Measurements from ENCODE around the gene EN2.

The EN2 gene

GRCh38 chr7:155422151-155422550 lies 35.8 kb upstream of the EN2 start:
- H3K4me3 ChIP-seq (ENCODE audit: low read length) = no peak overlapping the region
- TF ChIP-seq CTCF (IDR thresholded peaks at IDR 0.05; ENCODE audit: low read depth, low read length) = no peak
- no peak for TF ChIP-seq EZH2phosphoT487 (IDR thresholded peaks at IDR 0.05; ENCODE audit: low read depth)

GRCh38 chr7:155422599-155423336 lies 35.2 kb upstream of the EN2 start:
- no peaks in the 10 kb centered on the region for H3K9me3 ChIP-seq (ENCODE audit: insufficient read depth, low read length)
- TF ChIP-seq EZH2phosphoT487 (IDR thresholded peaks at IDR 0.05; ENCODE audit: low read depth) = no peak
- no peak for TF ChIP-seq CTCF (IDR thresholded peaks at IDR 0.05; ENCODE audit: low read depth, low read length)
- H3K4me3 ChIP-seq (ENCODE audit: low read length) = no peak overlapping the region
- H4K20me1 ChIP-seq (ENCODE audit: insufficient read depth, low read length) = no peaks in the 10 kb centered on the region
- H3K27me3 ChIP-seq (ENCODE audit: low read depth, low read length) = peaks cover 11% of the 10 kb centered on the region
- H3K27ac ChIP-seq (ENCODE audit: low read length) = no peak overlapping the region
- H3K4me2 ChIP-seq (ENCODE audit: low read length) = no peak overlapping the region
- H3K9ac ChIP-seq (ENCODE audit: low read length) = no peak overlapping the region
- H2AFZ ChIP-seq (ENCODE audit: low read depth, low read length) = no peak overlapping the region
- no peaks in the 10 kb centered on the region for H3K4me1 ChIP-seq (ENCODE audit: low read length)
- H3K79me2 ChIP-seq (ENCODE audit: low read length) = no peaks in the 10 kb centered on the region
- H3K36me3 ChIP-seq (replicated peaks; ENCODE audit: low read depth, low read length) = no peaks in the 10 kb centered on the region

More at GRCh38 chr7:155422151-155422550, 35.8 kb upstream of the EN2 start:
- H3K36me3 ChIP-seq (replicated peaks; ENCODE audit: low read depth, low read length) = no peaks in the 10 kb centered on the region
- no peak overlapping the region for H3K27ac ChIP-seq (ENCODE audit: low read length)
- H3K27me3 ChIP-seq (ENCODE audit: low read depth, low read length) = peaks cover 9% of the 10 kb centered on the region; the same call in 1 of the 2 replicates
- no peaks in the 10 kb centered on the region for H3K9me3 ChIP-seq (ENCODE audit: insufficient read depth, low read length)
- H3K4me2 ChIP-seq (ENCODE audit: low read length) = no peak overlapping the region
- no peak overlapping the region for H2AFZ ChIP-seq (ENCODE audit: low read depth, low read length)
- H3K4me1 ChIP-seq (ENCODE audit: low read length) = no peaks in the 10 kb centered on the region
- no peak overlapping the region for H3K9ac ChIP-seq (ENCODE audit: low read length)
- no peaks in the 10 kb centered on the region for H4K20me1 ChIP-seq (ENCODE audit: insufficient read depth, low read length)
- no peaks in the 10 kb centered on the region for H3K79me2 ChIP-seq (ENCODE audit: low read length)

GRCh38 chr7:155423337-155424285 lies 34.3 kb upstream of the EN2 start:
- no peak overlapping the region for H3K9ac ChIP-seq (ENCODE audit: low read length)
- no peak overlapping the region for H2AFZ ChIP-seq (ENCODE audit: low read depth, low read length)
- no peak overlapping the region for H3K27ac ChIP-seq (ENCODE audit: low read length)
- peaks cover 17% of the 10 kb centered on the region for H3K27me3 ChIP-seq (ENCODE audit: low read depth, low read length)
- no peaks in the 10 kb centered on the region for H3K36me3 ChIP-seq (replicated peaks; ENCODE audit: low read depth, low read length)
- no peak overlapping the region for H3K4me3 ChIP-seq (ENCODE audit: low read length)
- no peaks in the 10 kb centered on the region for H3K4me1 ChIP-seq (ENCODE audit: low read length)
- no peak overlapping the region for H3K4me2 ChIP-seq (ENCODE audit: low read length)
- H3K9me3 ChIP-seq (ENCODE audit: insufficient read depth, low read length) = no peaks in the 10 kb centered on the region
- no peaks in the 10 kb centered on the region for H4K20me1 ChIP-seq (ENCODE audit: insufficient read depth, low read length)
- TF ChIP-seq EZH2phosphoT487 (IDR thresholded peaks at IDR 0.05; ENCODE audit: low read depth) (no peak), CTCF (IDR thresholded peaks at IDR 0.05; ENCODE audit: low read depth, low read length) (no peak)
- no peaks in the 10 kb centered on the region for H3K79me2 ChIP-seq (ENCODE audit: low read length)
